Lower leg skin (tissue), 3 donors: ENCODE measurements around the gene SAP30.

Experiments used
- POLR2A ChIP-seq, 2 donors: fragments of 450-650 bp; IDR thresholded peaks; one replicate each; pipeline ENCODE4 v1.6.1; 2016 to 2017; ENCODE audit warnings: antibody characterized with exemption in 2 of 2, mild to moderate bottlenecking in 1 of 2, moderate library complexity in 1 of 2
- TF ChIP-seq, protein P1 (sequence below), 3 donors: fragments of 450-650 bp; IDR thresholded peaks; one replicate each; pipeline ENCODE4 v1.5.1; 2016; ENCODE audit warnings: antibody characterized with exemption in 3 of 3, mild to moderate bottlenecking in 3 of 3, moderate library complexity in 2 of 3

DNA sequence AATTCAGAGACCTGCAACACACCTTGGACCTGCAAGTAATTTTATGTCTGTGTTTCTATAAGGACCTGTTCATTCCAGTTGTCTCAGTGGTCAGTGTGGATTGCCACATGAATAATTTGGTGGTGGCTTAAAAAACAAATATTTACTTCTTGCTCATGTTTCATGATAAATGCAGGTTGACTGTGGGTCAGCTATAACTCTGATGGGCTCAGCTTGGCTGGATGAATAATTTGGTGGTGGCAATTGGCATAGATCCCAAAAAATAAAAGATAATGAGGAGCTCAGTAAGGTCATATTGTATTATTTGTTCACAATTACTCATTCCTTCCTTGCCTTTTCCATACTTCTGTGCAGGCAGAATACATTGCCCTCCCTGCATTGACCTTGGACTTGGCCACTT is 47.1 kb downstream of the SAP30 start:
- TF ChIP-seq, protein P1, sequence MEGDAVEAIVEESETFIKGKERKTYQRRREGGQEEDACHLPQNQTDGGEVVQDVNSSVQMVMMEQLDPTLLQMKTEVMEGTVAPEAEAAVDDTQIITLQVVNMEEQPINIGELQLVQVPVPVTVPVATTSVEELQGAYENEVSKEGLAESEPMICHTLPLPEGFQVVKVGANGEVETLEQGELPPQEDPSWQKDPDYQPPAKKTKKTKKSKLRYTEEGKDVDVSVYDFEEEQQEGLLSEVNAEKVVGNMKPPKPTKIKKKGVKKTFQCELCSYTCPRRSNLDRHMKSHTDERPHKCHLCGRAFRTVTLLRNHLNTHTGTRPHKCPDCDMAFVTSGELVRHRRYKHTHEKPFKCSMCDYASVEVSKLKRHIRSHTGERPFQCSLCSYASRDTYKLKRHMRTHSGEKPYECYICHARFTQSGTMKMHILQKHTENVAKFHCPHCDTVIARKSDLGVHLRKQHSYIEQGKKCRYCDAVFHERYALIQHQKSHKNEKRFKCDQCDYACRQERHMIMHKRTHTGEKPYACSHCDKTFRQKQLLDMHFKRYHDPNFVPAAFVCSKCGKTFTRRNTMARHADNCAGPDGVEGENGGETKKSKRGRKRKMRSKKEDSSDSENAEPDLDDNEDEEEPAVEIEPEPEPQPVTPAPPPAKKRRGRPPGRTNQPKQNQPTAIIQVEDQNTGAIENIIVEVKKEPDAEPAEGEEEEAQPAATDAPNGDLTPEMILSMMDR (IDR thresholded peaks at IDR 0.05), result no peak
- TF ChIP-seq POLR2A (IDR thresholded peaks at IDR 0.05), result no peak
